Measurements from ENCODE around the gene ZNF208.
"Not testable (repeated sequence)": the region's sequence is repeated elsewhere in the genome, so short reads cannot be mapped to it uniquely, and the experiment has no call there.

Gene ZNF208

DNA sequence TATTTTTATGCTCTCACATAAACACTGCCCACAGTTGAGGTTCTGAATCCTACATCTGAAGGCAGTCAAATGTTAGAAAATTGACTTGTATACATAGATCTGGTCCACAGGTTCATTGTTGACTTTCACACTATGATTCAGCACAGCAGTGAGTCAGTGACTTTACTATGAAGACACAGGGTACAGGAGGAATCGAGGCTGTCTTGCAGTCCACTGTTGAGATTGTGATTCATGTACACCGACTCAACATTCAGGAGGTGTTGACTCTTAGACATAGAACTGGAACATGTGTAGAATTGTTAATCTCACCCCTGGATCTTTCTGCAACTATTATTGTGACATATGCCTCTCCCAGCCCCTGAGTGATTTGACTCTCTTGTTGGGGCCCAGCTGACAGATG, 100.4 kb downstream of the ZNF208 start:
- Histone ChIP-seq H3K36me3 (replicated peaks) (no peaks in the 10 kb centered on the region), H3K9me3 (no peaks in the 10 kb centered on the region), H3K4me1 (no peaks in the 10 kb centered on the region), H3K4me3 (no peak overlapping the region), H3K27me3 (ENCODE audit: low read depth) (no peaks in the 10 kb centered on the region)
- no peak for DNase-seq (ENCODE audit: low spot score in 2 of 2)
- in situ Hi-C loops (cut with MboI; ENCODE audit: low sequenced_read_pairs) = no loop called here

DNA sequence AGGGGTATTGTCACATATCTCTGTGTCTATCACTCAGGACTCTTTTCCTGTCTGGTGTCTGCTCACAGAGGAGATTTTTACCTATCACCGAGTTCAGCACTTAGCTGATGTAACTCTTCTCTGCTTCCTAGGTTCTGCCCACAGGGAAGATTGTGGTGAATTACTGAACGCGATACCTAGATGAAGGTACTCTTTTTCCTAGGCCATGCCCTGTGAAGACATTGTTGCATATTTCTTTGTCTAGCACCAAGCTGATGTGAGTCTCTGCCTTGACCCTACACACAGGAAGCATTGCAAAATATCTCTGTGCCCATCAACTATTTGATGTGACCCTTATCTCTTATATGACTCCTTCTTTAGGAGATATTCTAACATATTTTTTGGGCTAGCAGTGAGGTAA, 102.7 kb downstream of the ZNF208 start:
- Histone ChIP-seq H3K9me3 (no peaks in the 10 kb centered on the region), H3K4me1 (no peaks in the 10 kb centered on the region), H3K36me3 (replicated peaks) (no peaks in the 10 kb centered on the region), H3K27me3 (ENCODE audit: low read depth) (no peaks in the 10 kb centered on the region), H3K4me3 (no peak overlapping the region)
- no peak for DNase-seq (ENCODE audit: low spot score in 2 of 2)
- in situ Hi-C loops (cut with MboI; ENCODE audit: low sequenced_read_pairs) = no loop called here

DNA sequence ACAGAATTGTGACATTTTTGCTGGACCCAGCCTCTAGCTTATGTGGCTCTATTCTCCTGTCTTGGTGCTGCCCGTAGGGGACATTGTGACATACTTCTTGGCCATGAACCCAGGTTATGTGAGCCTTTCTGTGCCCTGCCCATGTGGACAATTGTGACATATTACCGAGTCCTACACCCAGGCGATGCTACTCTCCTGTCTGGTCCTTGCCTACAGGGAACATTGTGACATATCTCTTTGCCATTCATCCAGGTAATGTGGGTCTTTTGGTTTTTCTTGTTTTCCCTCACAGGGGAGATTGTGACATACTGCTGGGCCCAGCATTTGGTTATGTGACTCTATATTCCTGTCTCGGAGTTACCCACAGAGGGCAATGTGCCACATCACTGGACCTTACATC, 103.2 kb downstream of the ZNF208 start:
- no peak overlapping the region for H3K4me3 ChIP-seq
- no peak for DNase-seq (ENCODE audit: low spot score in 2 of 2)
- in situ Hi-C loops (cut with MboI; ENCODE audit: low sequenced_read_pairs) = no loop called here
- H3K4me1 ChIP-seq = no peaks in the 10 kb centered on the region
- H3K36me3 ChIP-seq (replicated peaks) = no peaks in the 10 kb centered on the region
- H3K27me3 ChIP-seq (ENCODE audit: low read depth) = no peaks in the 10 kb centered on the region
- no peaks in the 10 kb centered on the region for H3K9me3 ChIP-seq

DNA sequence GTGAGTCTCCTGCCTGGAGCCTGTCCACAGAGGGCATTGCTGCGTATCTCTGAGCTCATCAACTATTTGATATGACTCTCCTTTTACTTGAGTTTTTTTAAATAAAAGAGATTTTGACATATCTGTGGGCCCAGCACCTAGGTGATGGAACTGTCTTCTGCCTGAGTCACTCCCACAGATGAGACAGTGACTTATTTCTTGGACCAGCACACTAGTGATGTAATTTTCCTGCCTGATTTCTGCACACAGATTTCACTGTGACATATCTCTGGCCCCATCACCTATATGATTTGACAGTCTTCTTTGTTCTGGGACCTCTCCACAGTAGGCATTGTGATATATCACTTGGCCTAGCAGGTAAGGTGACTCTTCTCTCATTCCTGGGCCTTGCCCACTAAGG, 108.2 kb downstream of the ZNF208 start:
- Histone ChIP-seq H3K4me3 (no peak overlapping the region), H3K4me1 (no peaks in the 10 kb centered on the region), H3K27me3 (ENCODE audit: low read depth) (no peaks in the 10 kb centered on the region), H3K36me3 (replicated peaks) (no peaks in the 10 kb centered on the region), H3K9me3 (no peaks in the 10 kb centered on the region)
- in situ Hi-C loops (cut with MboI; ENCODE audit: low sequenced_read_pairs) = no loop called here
- DNase-seq (ENCODE audit: low spot score in 2 of 2) = no peak

DNA sequence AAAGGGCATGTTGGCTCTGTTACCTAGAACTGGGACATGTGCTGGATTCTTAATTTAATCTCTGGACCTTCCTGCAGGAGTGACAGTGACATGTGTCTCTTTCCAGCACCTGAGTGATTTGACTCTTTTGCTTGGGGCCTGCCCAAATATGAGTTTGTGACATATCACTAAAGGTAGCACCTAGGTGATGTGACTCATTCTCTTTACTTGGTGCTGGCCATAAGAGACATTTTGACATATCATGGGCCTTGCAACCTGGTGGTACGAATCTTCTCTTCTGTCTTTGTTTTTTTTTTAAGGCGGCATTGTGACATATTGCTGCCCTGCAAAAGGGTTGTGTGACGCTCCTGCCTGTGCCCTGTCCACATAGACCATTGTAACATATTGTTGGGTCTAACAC, 108.9 kb downstream of the ZNF208 start:
- in situ Hi-C loops (cut with MboI; ENCODE audit: low sequenced_read_pairs) = no loop called here
- Histone ChIP-seq H3K27me3 (ENCODE audit: low read depth) (no peaks in the 10 kb centered on the region), H3K4me3 (no peak overlapping the region), H3K4me1 (no peaks in the 10 kb centered on the region), H3K9me3 (no peaks in the 10 kb centered on the region; the same call in 1 of the 2 replicates), H3K36me3 (replicated peaks) (no peaks in the 10 kb centered on the region)
- DNase-seq (ENCODE audit: low spot score in 2 of 2) = no peak

DNA sequence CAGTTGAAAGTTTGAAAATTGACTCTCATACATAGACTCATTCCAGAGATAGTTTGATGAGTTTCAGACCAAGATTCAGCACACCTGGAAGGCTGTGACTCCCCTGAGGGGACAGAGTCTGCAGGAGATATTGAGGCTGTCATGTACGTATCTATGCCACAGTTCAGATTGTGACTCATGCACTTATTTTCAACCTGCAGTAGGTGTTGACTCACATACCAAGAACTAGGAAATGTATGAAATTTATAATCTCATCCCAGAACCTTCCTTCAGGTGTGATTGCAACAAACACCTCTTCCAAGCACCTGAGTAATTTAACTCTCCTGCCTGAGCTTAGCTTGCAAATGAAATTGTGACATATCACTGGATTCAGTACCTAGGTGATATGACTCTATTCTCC, 110.3 kb downstream of the ZNF208 start:
- H3K9me3 ChIP-seq = no peaks in the 10 kb centered on the region; the same call in 1 of the 2 replicates
- in situ Hi-C loops (cut with MboI; ENCODE audit: low sequenced_read_pairs) = no loop called here

DNA sequence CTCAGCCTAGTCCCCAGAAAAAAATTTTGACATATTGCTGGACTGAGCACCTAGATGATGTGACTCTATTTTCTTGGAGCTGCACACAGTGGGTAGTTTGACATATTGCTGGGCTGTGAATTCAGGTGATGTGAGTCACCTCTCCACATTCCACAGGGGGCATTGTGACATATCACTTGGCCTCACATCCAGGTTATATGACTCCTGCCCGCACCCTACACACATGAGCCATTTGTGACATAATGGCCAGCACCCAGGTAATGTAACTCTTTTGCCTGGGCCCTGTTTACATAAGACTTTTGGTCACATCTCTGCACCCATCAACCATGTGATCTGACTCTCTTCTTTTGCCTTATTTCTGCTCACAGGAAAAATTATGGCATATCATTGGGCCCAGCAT, 119.7 kb downstream of the ZNF208 start:
- no peaks in the 10 kb centered on the region for H3K9me3 ChIP-seq
- H3K4me3 ChIP-seq = no peak overlapping the region
- H3K27me3 ChIP-seq (ENCODE audit: low read depth) = no peaks in the 10 kb centered on the region
- no peak for DNase-seq (ENCODE audit: low spot score in 2 of 2)
- H3K4me1 ChIP-seq = no peaks in the 10 kb centered on the region
- in situ Hi-C loops (cut with MboI; ENCODE audit: low sequenced_read_pairs) = no loop called here
- H3K36me3 ChIP-seq (replicated peaks) = no peaks in the 10 kb centered on the region

More for the DNA sequence above, 110.3 kb downstream of the ZNF208 start:
- Histone ChIP-seq H3K36me3 (replicated peaks) (no peaks in the 10 kb centered on the region), H3K4me3 (no peak overlapping the region), H3K27me3 (ENCODE audit: low read depth) (no peaks in the 10 kb centered on the region), H3K4me1 (no peaks in the 10 kb centered on the region)
- no peak for DNase-seq (ENCODE audit: low spot score in 2 of 2)

DNA sequence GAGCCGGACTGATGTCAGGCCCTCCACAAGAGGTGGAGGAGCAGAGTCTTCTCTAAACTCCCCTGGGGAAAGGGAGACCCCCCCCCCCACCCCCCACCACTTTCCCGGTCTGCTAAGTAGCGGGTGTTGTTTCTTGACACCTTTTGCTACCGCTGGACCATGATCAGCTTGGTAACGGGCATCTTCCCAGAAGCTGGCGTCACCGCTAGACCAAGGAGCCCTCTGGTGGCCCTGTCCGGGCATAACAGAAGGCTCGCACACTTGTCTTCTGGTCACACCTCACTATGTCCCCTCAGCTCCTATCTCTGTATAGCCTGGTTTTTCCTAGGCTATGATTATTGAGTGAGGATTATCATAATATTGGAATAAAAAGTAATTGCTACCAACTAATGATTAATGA, 120.7 kb downstream of the ZNF208 start:
- H3K4me1 ChIP-seq; in situ Hi-C loops (cut with MboI; ENCODE audit: low sequenced_read_pairs); H3K9me3 ChIP-seq: not testable (repeated sequence)

DNA sequence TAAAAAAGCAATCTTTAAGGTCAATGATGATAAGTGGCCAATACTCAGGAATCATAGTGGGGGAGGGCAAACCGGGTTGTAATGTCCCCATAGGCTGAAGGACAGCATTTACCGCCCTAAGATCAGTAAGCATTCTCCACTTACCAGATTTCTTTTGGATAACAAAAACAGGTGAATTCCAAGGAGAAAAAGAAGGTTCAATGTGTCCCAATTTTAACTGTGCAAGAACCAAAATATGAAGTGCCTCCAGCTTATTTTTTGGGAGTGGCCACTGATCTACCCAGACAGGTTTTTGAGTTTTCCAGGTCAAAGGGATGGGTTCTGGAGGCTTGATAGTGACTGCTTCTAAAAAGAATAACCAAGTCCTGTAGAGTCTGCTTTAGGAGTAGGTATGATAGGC, 125.2 kb downstream of the ZNF208 start:
- H3K4me3 ChIP-seq; H3K9me3 ChIP-seq; H3K27me3 ChIP-seq (ENCODE audit: low read depth); H3K36me3 ChIP-seq (replicated peaks); in situ Hi-C loops (cut with MboI; ENCODE audit: low sequenced_read_pairs); H3K4me1 ChIP-seq; DNase-seq (ENCODE audit: low spot score in 2 of 2): not testable (repeated sequence)

More for the DNA sequence above, 120.7 kb downstream of the ZNF208 start:
- not testable (repeated sequence) for H3K36me3 ChIP-seq (replicated peaks); H3K4me3 ChIP-seq; H3K27me3 ChIP-seq (ENCODE audit: low read depth)
- DNase-seq (ENCODE audit: low spot score in 2 of 2) = peak in 1 of 2 experiments; percentile 13

DNA sequence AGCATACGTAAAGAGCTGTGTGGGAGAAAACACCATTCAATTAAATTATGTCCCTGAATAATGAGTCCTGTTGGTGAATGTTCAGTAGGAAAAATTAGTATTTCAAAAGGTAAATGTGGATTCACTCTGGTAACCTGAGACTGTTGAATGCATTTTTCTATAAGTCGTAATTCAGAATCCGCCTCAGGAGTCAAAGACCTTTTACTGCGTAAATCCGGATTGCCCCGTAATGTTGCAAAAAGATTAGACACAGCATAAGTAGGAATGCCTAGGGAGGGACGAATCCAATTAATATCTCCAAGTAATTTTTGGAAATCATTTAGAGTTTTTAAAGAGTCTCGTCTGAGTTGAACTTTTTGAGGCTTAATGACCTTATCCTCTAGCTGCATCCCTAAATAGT, 126.0 kb downstream of the ZNF208 start:
- in situ Hi-C loops (cut with MboI; ENCODE audit: low sequenced_read_pairs); DNase-seq (ENCODE audit: low spot score in 2 of 2); H3K27me3 ChIP-seq (ENCODE audit: low read depth); H3K36me3 ChIP-seq (replicated peaks); H3K4me1 ChIP-seq; H3K9me3 ChIP-seq; H3K4me3 ChIP-seq: not testable (repeated sequence)

DNA sequence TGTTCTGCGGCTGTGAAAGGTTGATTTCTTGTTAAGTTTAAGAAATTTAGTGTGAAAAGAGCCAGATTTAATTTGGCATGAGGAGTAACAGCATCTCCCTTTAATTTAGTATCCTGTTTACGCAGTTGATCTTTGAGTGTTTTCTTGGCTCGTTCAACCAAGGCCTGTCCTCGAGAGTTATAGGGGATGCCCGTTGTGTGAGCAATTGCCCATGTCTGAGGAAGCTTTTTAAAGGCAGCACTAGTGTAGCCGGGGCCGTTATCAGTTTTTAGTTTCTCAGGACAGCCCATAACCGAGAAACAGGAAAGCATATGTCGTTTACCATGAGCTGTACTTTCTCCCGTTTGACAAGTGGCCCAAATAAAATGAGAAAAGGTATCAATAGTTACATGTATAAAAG, 127.2 kb downstream of the ZNF208 start:
- H3K9me3 ChIP-seq = no peaks in the 10 kb centered on the region
- in situ Hi-C loops (cut with MboI; ENCODE audit: low sequenced_read_pairs) = no loop called here
- no peaks in the 10 kb centered on the region for H3K36me3 ChIP-seq (replicated peaks)
- H3K27me3 ChIP-seq (ENCODE audit: low read depth) = no peaks in the 10 kb centered on the region
- H3K4me3 ChIP-seq = no peak overlapping the region
- no peak for DNase-seq (ENCODE audit: low spot score in 2 of 2)
- H3K4me1 ChIP-seq = no peaks in the 10 kb centered on the region
